Measurements from ENCODE around the gene C1orf21.
A peak's percentile ranks its signal among the peaks of the same experiment; 100 is the strongest.

Gene C1orf21

GRCh38 chr1:184370850-184371249, 16.0 kb upstream of the C1orf21 start:
- TF ChIP-seq CTCF (conservative IDR thresholded peaks at IDR 0.05), result no peak
- no peak overlapping the region for H3K27ac ChIP-seq

DNA sequence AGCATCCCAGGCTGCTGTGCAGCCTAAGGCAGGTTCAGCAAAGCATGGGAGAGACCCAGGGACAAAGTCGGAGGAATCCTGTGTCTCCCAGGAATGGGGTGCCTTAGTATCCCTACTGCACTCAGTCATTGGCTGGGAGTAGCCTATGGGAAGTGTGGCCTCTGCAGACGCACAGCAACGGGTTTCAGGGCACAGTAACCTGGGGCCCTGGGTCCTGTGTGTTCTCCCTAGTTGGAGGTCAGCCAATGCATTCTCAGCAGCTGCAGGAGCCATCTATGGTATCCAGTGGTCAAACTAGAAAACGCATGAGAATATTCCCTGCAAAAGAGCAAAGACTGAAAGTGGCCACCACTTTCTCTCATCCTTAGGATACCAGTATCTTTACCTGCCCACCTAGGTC, 13.7 kb upstream of the C1orf21 start:
- no peak for TF ChIP-seq CTCF (conservative IDR thresholded peaks at IDR 0.05)
- no peak overlapping the region for H3K27ac ChIP-seq

DNA sequence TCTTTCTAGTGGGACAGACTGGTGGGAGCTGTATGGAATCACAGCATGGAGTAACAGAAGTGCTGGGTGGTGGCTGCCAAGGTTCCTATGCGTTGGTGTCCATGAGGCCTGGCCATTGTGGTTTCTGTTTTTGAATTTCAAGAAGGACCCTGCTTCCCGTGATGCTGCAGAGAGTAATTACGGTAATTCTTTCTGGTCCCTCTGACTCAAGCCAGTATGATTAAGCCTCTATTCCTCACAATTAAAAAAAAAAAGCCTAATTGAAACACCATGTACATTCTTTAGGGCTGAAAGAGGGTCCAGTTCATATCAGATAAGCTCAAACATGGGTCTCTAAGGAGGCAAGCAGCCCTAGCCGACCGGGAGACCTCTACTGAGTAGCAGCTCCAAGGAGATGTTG, 10.5 kb upstream of the C1orf21 start:
- no peak for TF ChIP-seq CTCF (conservative IDR thresholded peaks at IDR 0.05)
- H3K27ac ChIP-seq, result no peak overlapping the region

GRCh38 chr1:184379111-184379752, 7.6 kb upstream of the C1orf21 start:
- TF ChIP-seq CTCF (conservative IDR thresholded peaks at IDR 0.05), result no peak; the same call in 1 of the 2 replicates

GRCh38 chr1:184380468-184380867, 6.4 kb upstream of the C1orf21 start:
- TF ChIP-seq CTCF (conservative IDR thresholded peaks at IDR 0.05), result no peak
- H3K27ac ChIP-seq, result no peak overlapping the region

More at GRCh38 chr1:184379111-184379752, 7.6 kb upstream of the C1orf21 start:
- H3K27ac ChIP-seq, result no peak overlapping the region

DNA sequence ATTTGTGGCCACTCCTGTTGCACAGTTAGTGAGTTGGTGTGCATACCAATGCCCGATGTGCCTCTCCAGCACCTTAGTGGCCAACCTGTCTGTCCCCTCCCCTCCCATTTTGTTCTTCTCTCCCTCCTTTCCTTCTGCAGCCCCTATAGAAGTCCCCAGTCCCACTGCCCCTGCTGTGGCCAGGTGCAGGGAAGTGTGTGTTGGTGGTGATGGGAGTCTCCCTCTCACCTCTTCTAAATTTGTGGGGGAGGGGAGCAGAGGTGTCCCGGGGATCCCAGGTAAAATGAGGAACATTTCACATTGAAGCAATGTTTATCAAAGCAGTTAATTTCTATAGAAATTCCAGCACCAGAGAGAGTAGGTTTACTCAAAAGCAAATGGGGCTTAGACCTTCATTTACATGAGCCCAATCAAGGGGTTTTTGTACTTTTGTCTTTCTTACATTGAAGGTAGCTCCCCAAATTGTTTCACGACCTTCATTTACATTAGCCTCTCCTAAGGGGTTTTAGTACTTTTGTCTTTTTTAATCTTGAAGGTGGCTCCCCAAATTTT, 3.0 kb upstream of the C1orf21 start:
- no peak overlapping the region for H3K27ac ChIP-seq
- TF ChIP-seq CTCF (conservative IDR thresholded peaks at IDR 0.05), result no peak

DNA sequence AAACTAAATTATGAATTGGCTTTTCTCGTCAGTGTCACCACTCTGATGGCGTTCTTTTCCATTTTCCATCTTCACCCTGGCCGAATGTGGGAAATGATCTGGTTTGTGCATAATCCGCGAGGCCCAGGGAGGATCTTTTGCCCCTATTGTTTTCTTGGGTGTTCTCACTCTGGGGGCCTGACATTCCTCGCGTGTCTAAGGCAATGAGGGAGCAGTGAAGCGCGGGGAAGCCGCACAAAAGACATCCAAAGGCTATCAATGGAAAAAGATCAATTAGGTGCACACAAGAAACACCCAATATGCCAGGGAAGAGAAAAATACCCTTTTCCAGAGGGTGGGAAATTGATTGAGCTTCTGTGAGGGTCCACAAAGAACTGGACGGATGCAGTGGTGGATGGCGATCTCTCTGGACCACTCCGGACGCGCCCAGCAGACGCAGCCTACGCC, 941 bp upstream of the C1orf21 start:
- TF ChIP-seq CTCF (conservative IDR thresholded peaks at IDR 0.05), result no peak
- H3K27ac ChIP-seq, result peak overlapping the region; percentile 88
